ENCODE measurements around the gene EOLA2.
A peak's percentile ranks its signal among the peaks of the same experiment; 100 is the strongest.
"Not testable (repeated sequence)": the region's sequence is repeated elsewhere in the genome, so short reads cannot be mapped to it uniquely, and the experiment has no call there.

EOLA2 gene

GRCh38 chrX:149961572-149961971 is 23.3 kb upstream of the EOLA2 start:
- DNase-seq (ENCODE audit: insufficient read length, low spot score): no peak
- no peak for FAIRE-seq
- TF ChIP-seq, protein P1, sequence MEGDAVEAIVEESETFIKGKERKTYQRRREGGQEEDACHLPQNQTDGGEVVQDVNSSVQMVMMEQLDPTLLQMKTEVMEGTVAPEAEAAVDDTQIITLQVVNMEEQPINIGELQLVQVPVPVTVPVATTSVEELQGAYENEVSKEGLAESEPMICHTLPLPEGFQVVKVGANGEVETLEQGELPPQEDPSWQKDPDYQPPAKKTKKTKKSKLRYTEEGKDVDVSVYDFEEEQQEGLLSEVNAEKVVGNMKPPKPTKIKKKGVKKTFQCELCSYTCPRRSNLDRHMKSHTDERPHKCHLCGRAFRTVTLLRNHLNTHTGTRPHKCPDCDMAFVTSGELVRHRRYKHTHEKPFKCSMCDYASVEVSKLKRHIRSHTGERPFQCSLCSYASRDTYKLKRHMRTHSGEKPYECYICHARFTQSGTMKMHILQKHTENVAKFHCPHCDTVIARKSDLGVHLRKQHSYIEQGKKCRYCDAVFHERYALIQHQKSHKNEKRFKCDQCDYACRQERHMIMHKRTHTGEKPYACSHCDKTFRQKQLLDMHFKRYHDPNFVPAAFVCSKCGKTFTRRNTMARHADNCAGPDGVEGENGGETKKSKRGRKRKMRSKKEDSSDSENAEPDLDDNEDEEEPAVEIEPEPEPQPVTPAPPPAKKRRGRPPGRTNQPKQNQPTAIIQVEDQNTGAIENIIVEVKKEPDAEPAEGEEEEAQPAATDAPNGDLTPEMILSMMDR (IDR thresholded peaks at IDR 0.05; ENCODE audit: insufficient read depth, missing control alignments): no peak

DNA sequence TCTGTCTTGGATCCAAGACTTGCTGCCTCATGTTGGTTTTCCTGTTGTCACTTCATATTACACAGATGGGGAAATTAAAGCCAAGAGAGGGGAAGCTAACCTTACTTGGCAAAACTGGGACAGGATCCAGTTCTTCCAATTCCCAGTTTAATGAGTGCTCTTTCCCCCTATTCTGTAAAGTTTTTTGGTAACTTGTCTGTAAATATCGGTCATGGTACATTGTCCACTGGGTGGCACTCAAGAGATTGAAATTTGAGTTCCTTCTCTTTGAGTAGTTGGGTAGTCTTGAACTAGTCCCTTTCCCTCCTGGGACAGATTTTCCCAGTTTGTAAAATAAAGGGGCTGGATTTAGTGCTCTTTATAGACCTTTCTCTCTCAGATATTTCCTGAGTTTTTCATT is 12.4 kb upstream of the EOLA2 start:
- DNase-seq (ENCODE audit: insufficient read length, low spot score): no peak
- TF ChIP-seq, protein P1 (IDR thresholded peaks at IDR 0.05; ENCODE audit: insufficient read depth, missing control alignments): peak; percentile 28
- FAIRE-seq: no peak

GRCh38 chrX:149949743-149950436 is 11.6 kb upstream of the EOLA2 start:
- FAIRE-seq (no peak), DNase-seq (ENCODE audit: insufficient read length, low spot score) (no peak)
- TF ChIP-seq, protein P1 (IDR thresholded peaks at IDR 0.05; ENCODE audit: insufficient read depth, missing control alignments): no peak

GRCh38 chrX:149948016-149948415 is 9.7 kb upstream of the EOLA2 start:
- FAIRE-seq: no peak
- TF ChIP-seq, protein P1 (IDR thresholded peaks at IDR 0.05; ENCODE audit: insufficient read depth, missing control alignments): no peak
- no peak for DNase-seq (ENCODE audit: insufficient read length, low spot score)

- DNase-seq (ENCODE audit: insufficient read length, low spot score); FAIRE-seq: not testable (repeated sequence)
Measured at GRCh38 chrX:149946932-149947331, 8.6 kb upstream of the EOLA2 start.

GRCh38 chrX:149945820-149946219 is 7.5 kb upstream of the EOLA2 start:
- not testable (repeated sequence) for FAIRE-seq; DNase-seq (ENCODE audit: insufficient read length, low spot score)

DNA sequence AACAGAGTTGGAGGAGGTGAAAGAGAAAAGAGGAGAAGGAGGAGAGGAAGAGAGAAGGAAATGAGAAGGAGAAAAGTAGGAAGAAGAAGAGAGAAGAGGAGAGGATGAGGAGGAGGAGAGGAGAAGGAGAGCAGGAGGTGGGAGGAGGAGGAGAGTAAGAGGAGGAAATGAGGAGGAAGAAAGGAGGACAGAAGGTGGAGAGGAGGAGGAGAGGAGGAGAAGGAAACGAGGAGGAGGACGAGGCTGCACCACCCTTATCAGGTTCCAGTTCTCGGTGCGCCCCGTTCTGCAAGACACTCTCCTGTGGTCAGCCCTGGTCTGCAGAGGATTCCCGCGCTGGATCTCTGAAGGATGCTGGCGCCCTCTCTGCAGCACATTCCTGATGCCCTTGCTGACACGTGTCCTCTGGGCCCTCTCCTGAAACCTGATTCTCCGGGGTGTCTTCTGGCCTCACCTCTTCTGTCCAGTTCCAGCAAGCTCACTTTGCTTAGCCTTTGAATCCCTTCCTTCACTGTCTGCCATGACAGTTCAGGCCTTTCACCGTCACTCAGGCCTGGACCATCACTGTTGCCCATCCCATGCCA is 6.9 kb upstream of the EOLA2 start:
- not testable (repeated sequence) for DNase-seq (ENCODE audit: insufficient read length, low spot score); FAIRE-seq

- not testable (repeated sequence) for DNase-seq (ENCODE audit: insufficient read length, low spot score)
- TF ChIP-seq, protein P1 (IDR thresholded peaks at IDR 0.05; ENCODE audit: insufficient read depth, missing control alignments): peak; percentile 40
- FAIRE-seq: peak; percentile 90
Measured at GRCh38 chrX:149940674-149941024, 2.4 kb upstream of the EOLA2 start.

Data from D721Med (cell line).